Stimulated activated CD4-positive, alpha-beta T cell treated with anti-CD3 and anti-CD28 coated beads, TNF-alpha, amount 100 ng/mL, for 24 hours (primary cell): Measurements from ENCODE around the gene FSIP1.

Source experiments
- DNase-seq, 3 experiments: peaks; one replicate each; pipeline ENCODE4 v3.0.0-alpha.2; 2020; ENCODE audit warnings: low read depth in 3 of 3

Gene FSIP1

GRCh38 chr15:39593656-39594445 lies 188.8 kb downstream of the FSIP1 start:
- peak in 1 of 3 experiments; percentile 16 for DNase-seq

DNA sequence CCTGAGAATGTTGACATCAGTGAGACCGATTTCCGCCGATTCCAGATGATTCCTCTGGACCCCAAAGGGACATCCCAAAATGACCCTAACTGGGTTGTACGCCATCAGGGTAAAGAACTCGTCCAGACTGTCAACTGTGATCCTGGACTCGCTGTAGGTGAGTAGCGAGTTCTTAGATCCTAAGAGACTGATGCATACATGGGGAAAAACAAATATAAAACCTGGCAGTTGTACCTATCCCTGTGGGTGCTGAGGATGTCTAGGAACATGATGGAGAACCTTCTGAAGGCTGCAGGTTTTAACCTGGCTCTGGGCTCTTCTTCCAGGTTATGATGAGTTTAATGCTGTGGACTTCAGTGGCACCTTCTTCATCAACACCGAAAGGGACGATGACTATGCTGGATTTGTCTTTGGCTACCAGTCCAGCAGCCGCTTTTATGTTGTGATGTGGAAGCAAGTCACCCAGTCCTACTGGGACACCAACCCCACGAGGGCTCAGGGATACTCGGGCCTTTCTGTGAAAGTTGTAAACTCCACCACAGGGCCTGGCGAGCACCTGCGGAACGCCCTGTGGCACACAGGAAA lies 189.5 kb downstream of the FSIP1 start:
- DNase-seq: no peak

DNA sequence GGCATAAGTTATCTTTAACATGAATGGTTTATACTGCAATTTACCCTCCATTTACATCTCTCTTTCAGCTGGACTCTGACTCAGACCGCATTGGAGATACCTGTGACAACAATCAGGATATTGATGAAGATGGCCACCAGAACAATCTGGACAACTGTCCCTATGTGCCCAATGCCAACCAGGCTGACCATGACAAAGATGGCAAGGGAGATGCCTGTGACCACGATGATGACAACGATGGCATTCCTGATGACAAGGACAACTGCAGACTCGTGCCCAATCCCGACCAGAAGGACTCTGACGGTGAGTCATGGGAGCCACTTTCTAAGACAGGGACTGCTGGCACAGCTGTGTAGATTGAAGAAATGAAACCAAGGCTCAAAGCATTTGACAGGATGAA lies 190.1 kb downstream of the FSIP1 start:
- DNase-seq: no peak

DNA sequence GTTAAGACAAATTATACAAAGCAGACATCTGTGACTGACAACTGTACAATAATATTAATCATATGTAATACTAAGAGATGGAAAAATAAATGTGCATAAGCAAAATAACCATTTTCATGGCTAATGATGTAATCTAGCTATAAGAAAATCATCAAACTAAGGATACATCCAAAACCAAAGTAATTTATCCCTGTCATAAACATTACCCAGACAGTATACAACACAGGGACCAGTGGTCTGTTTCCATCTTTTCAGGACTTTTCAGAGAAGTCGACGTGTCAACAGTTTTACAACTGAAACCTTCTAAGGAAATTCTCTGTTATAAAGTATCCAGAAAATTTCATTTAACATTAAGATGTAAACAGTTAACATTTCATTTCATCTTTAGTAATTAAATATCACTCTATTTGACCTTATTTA lies 190.7 kb downstream of the FSIP1 start:
- DNase-seq: no peak

GRCh38 chr15:39591141-39591895 lies 191.3 kb downstream of the FSIP1 start:
- DNase-seq: no peak

DNA sequence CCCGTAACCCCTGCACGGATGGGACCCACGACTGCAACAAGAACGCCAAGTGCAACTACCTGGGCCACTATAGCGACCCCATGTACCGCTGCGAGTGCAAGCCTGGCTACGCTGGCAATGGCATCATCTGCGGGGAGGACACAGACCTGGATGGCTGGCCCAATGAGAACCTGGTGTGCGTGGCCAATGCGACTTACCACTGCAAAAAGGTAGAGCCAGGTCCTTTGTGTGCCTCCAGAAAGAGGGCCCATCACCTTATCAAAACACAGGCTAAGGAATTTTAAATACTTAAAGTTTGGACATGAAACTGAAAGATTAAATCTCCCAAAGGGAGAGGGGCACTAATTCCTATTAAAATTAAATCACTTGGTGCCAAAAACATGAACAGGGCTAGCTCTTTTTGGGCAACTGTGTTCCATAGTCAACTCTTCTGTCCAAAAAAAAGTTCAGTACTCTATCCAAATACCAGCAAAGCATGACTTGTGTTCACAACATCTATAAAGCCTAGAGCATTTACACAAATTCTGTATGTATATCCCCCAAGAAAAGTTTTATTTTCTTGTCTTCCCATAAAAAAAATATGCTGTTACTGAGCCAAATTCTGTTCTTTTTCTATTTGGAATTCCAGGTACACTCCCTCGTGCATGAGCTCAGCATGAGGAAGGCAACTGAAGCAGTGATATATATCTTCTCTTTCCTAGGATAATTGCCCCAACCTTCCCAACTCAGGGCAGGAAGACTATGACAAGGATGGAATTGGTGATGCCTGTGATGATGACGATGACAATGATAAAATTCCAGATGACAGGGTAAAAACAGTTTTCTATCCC lies 192.6 kb downstream of the FSIP1 start:
- DNase-seq: no peak

DNA sequence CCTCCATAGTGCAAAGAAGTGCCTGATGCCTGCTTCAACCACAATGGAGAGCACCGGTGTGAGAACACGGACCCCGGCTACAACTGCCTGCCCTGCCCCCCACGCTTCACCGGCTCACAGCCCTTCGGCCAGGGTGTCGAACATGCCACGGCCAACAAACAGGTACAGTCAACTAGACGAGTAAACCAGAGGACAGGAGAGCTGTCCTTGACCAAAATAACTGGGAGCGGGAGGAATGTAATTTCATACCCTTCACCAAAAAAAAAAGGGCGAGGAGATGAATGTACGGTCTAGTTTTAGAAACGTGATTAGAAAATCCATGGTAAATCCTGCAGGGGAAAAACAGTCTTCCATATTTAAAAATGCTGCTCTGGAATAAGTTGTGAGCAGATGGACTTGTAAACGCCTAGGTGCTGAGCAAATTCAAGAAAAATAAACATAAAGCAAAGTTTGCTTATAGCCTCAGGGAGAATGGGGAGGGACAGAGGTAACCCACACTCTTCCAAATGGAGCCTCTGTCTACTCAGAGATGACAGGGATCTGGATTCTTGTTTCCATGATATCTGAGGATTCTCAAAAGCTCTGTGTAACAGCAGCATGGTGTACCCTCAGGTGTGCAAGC lies 193.3 kb downstream of the FSIP1 start:
- DNase-seq: no peak

DNA sequence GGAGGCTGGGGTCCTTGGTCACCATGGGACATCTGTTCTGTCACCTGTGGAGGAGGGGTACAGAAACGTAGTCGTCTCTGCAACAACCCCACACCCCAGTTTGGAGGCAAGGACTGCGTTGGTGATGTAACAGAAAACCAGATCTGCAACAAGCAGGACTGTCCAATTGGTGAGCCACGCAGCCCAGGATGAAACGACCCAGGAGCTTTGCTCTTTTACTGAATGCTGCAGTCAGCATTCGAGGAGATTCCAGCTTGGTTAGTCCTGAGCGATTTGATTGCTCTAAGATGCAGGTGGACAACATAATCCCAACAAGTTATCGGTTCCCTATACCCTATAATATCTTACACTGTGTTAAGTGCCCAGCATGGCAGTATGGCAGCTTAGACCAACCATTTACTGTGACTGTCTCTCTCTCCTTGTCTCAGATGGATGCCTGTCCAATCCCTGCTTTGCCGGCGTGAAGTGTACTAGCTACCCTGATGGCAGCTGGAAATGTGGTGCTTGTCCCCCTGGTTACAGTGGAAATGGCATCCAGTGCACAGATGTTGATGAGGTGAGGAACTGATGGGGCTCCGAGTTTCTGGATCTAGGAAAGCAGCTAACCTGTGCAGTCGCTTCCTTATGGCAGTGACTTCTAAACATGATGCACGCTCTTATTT lies 194.0 kb downstream of the FSIP1 start:
- DNase-seq: no peak

GRCh38 chr15:39587731-39588530 lies 194.7 kb downstream of the FSIP1 start:
- DNase-seq: no peak

DNA sequence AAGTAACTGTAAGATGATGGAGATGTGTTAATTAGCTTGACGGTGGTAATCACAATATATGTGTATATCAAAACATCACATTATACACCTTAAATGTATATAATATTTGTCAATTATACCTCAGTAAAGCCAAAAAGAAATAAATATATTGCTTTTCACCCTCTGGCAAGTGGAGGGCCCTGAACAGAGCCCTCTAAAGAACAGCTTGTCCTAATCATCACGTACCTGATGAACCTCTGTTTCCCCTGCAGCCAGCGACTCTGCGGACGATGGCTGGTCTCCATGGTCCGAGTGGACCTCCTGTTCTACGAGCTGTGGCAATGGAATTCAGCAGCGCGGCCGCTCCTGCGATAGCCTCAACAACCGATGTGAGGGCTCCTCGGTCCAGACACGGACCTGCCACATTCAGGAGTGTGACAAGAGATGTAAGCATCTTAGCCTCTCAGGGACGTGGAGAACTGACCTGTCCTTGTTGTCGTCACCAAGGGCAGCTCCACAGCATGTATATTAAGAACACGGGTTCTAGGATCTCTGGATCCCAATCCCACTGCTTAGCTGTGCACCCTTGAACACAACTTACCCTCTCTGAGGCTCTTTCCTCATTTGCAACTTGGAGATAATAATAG lies 195.4 kb downstream of the FSIP1 start:
- DNase-seq: no peak

DNA sequence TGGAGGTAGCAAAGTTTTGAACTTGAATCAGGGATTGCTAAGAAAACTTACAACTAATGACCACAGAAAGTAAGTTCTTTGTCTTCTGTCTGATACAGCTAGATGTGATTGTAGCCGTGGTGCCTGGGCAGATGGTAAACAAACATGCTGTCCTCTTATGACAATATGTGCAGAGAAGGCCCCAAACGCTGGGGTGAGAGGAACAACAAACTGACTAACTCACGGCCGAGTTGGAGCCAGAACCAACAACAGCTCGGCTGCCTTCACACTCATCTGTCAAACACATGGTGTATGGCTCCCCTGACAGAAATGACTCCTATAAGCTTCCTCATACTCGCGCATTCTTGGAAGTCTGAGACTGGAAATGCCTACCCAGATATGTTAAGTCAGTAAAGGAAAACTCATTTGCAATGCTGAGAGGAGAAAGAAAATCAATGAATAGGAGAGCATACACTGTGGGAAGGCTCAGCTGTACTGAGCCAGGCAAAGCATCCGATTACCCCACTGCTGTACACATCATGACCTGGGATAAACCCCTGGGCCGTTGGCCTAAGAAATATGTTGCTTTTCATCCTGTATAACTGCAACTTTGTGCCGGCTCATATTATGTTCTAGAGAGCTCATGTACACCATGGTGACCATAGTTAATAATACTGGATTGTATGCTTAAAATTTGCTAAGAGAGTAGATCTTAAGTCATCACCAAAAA lies 196.1 kb downstream of the FSIP1 start:
- no peak for DNase-seq

- no peak for DNase-seq
Observed at GRCh38 chr15:39585871-39586301, 196.8 kb downstream of the FSIP1 start.

DNA sequence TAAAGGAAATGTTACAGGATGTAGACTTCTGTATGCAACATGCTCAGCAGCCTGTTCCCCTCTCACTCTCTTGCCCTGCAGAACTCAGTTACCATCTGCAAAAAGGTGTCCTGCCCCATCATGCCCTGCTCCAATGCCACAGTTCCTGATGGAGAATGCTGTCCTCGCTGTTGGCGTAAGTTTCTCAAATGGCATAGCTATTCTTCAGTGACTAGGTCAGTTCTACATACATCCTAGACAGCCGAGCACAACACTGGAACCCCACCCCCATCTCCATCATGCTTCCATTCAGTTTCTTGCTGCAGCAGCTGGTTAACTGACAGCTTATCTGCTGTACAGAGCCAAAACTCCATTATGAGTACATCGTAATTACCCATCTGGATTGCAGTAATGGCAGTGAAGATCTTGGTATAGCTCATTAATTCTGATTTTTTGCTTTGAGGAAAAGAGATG lies 197.2 kb downstream of the FSIP1 start:
- DNase-seq: no peak

DNA sequence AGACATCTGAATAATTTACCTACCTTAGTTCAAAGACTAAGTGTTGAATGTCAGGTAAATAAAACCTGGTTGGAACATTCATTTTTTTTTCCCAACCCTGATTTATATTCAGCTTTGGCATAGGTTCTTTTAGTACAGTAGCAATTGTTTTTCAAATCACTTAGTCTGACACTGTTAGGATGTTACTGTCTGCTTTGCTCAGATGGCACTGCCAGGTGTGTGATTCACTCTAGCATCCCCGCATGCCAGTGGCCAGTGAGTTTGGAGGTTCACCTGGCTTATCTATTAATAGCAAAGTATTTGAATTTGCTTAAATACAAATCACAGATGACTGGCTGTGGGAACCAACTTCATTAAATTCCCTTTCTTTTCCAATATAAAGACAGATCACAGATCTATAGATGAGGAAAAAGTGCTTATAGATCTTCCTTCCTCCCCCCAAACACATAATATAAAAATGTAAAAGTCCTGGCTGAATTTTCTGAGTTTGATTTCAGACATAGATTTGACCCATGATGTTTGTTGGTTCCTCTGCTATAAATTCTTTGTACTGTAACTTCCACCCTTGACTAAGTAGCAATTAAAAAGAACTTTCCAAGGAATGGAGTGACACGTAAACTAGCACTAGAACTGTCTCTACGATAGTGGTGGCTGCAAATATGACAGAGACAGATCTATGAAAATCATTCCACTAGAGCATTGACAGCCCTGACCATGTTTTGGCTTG lies 197.8 kb downstream of the FSIP1 start:
- DNase-seq: no peak

DNA sequence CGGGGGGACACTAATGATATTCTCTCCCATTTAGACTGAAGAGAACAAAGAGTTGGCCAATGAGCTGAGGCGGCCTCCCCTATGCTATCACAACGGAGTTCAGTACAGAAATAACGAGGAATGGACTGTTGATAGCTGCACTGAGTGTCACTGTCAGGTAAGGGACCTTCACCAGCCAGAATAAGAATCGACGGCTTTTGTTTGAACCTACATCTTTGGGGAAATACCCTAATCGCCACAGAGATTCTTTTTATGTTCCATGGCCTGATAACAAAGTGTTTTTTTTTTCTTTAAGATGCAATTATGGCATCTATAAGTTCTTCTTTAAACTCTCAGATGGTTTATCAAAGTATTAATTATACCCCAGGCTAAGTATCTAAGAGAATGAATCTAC lies 198.4 kb downstream of the FSIP1 start:
- no peak for DNase-seq

GRCh38 chr15:39583596-39584265 lies 198.9 kb downstream of the FSIP1 start:
- DNase-seq: peak in 1 of 3 experiments; percentile 29

- DNase-seq: no peak
Observed at GRCh38 chr15:39582977-39583595, 199.6 kb downstream of the FSIP1 start.
